HepG2 (cell line): Measurements from ENCODE around the gene TAL2. TPM values are rescaled to one million over a fixed set of nuclear protein-coding genes. Genes with fewer than 3 reads are reported as not detected.

Experiments
- ATAC-seq: fragments of 200-7000 bp; cut with Tn5 transposase; 3 replicates; pipeline ENCODE4 v1.9.1; 2020; ENCODE audit warnings: mild to moderate bottlenecking, moderate library complexity
- BruUV-seq: library from RNA; stranded (reverse); fragments of 400-500 nt; replicated peaks from 2 replicates; lab custom pipeline; 2021; lab: Mats Ljungman, UMichigan
- CTCF ChIA-PET: fragments of 300-600 bp; formaldehyde crosslinking; extraction: SDS; loops from one replicate; lab custom pipeline; 2021; ENCODE audit warnings: low total read pairs, inconsistent platforms, low intra/inter-chr PET ratio; lab: Yijun Ruan, JAX
- POLR2A ChIA-PET: fragments of 350-600 bp; sonication (Branson Sonifier 250); formaldehyde crosslinking; loops from one replicate; lab custom pipeline; 2020; ENCODE audit warnings: antibody characterized with exemption, inconsistent platforms; lab: Yijun Ruan, JAX
- DNase-seq: peaks from one replicate; pipeline ENCODE4 v3.0.0-alpha.2; 2015; ENCODE audit warnings: low spot score
- FAIRE-seq: peaks from 3 replicates; lab custom pipeline; 2011; peaks lifted over from hg19 to GRCh38; lab: Jason Lieb, UNC
- H2AFZ ChIP-seq: one replicate; pipeline ENCODE4 v1.6.1; 2011; ENCODE audit warnings: low read length, inconsistent platforms
- H3K27ac ChIP-seq: fragments of 300-600 bp; 3 replicates; pipeline ENCODE4 v1.8.0; 2011; ENCODE audit warnings: mixed run types, mild to moderate bottlenecking, mixed read lengths, low read length, inconsistent platforms; ENCODE audit not compliant: insufficient read depth; ENCODE audit errors: extremely low read length
- H3K27me3 ChIP-seq, 2 experiments: fragments of 200-600 bp in 1 of 2; 2 replicates in 1 of 2; 3 replicates in 1 of 2; pipeline versions ENCODE4 v1.6.0 to v1.8.0; 2011; ENCODE audit warnings: low read length in 2 of 2, mild to moderate bottlenecking in 2 of 2, moderate library complexity in 2 of 2, inconsistent platforms in 1 of 2; ENCODE audit not compliant: insufficient read depth in 2 of 2, control insufficient read depth in 1 of 2
- H3K36me3 ChIP-seq, 2 experiments: fragments of 200-600 bp in 1 of 2; replicated peaks in 1 of 2; 2 replicates in 1 of 2; 3 replicates in 1 of 2; pipeline versions ENCODE4 v1.5.1 to v1.8.0; 2011; ENCODE audit warnings: low read length in 2 of 2, inconsistent platforms in 1 of 2; ENCODE audit not compliant: insufficient read depth in 2 of 2, control insufficient read depth in 1 of 2
- H3K4me1 ChIP-seq: 2 replicates; pipeline ENCODE4 v1.5.1; 2012; ENCODE audit warnings: low read length, inconsistent platforms; ENCODE audit not compliant: insufficient read depth
- H3K4me2 ChIP-seq: 2 replicates; pipeline ENCODE4 v1.6.0; 2011; ENCODE audit warnings: low read depth, low read length, inconsistent platforms
- H3K4me3 ChIP-seq, 3 experiments: fragments of 200-600 bp in 1 of 3; sonication (generic), shearing (Covaris generic) in 1 of 3; replicated peaks in 1 of 3; 2 replicates each; pipeline ENCODE4 v1.5.1; 2011 to 2016; ENCODE audit warnings: low read length in 3 of 3, inconsistent platforms in 2 of 3, low read depth in 2 of 3, mild to moderate bottlenecking in 2 of 3, control low read depth in 1 of 3, mixed read lengths in 1 of 3; ENCODE audit not compliant: insufficient read depth in 1 of 3
- H3K79me2 ChIP-seq: one replicate; pipeline ENCODE4 v1.6.1; 2011; ENCODE audit warnings: low read length, inconsistent platforms; ENCODE audit not compliant: insufficient read depth
- H3K9ac ChIP-seq: 2 replicates; pipeline ENCODE4 v1.6.0; 2011; ENCODE audit warnings: mild to moderate bottlenecking, low read depth, low read length, inconsistent platforms; ENCODE audit not compliant: insufficient read depth
- H3K9me3 ChIP-seq: 2 replicates; pipeline ENCODE4 v1.5.1; 2012; ENCODE audit warnings: mild to moderate bottlenecking, low read length
- H4K20me1 ChIP-seq: 2 replicates; pipeline ENCODE4 v1.6.0; 2011; ENCODE audit warnings: inconsistent platforms, mild to moderate bottlenecking, low read length, moderate library complexity; ENCODE audit not compliant: insufficient read depth
- CC2D1A ChIP-seq: sonication (generic); formaldehyde crosslinking; IDR thresholded peaks from 2 replicates; pipeline ENCODE4 v1.8.1; 2023; ENCODE audit warnings: mild to moderate bottlenecking, missing genetic modification reagents
- ELF4 ChIP-seq: sonication (generic); formaldehyde crosslinking; IDR thresholded peaks from 2 replicates; pipeline ENCODE4 v1.5.0; 2020; ENCODE audit warnings: missing genetic modification reagents, mild to moderate bottlenecking, moderate library complexity, borderline replicate concordance
- GABPA ChIP-seq, 2 experiments: IDR thresholded peaks; 2 replicates each; pipeline ENCODE4 v1.6.1; 2011 to 2016; ENCODE audit warnings: low read depth in 2 of 2, low read length in 1 of 2, missing biosample characterization in 1 of 2, missing genetic modification characterization in 1 of 2
- HNRNPLL ChIP-seq: fragments of 200-400 bp; formaldehyde crosslinking; IDR thresholded peaks from 2 replicates; pipeline ENCODE4 v1.6.1; 2017; ENCODE audit warnings: mild to moderate bottlenecking, low read depth, low read length; ENCODE audit not compliant: poor library complexity, severe bottlenecking
- KDM3A ChIP-seq: IDR thresholded peaks from 2 replicates; pipeline ENCODE4 v1.6.1; 2018; ENCODE audit warnings: low read depth, missing compliant biosample characterization
- MAFF ChIP-seq: IDR thresholded peaks from 2 replicates; pipeline ENCODE4 v1.6.1; 2011; ENCODE audit warnings: low read depth, low read length, improper control_type of control experiment
- MAFG ChIP-seq: sonication (generic); formaldehyde crosslinking; IDR thresholded peaks from 2 replicates; pipeline ENCODE4 v1.5.1; 2020; ENCODE audit warnings: mild to moderate bottlenecking, missing genetic modification reagents
- MAFK ChIP-seq, 2 experiments: IDR thresholded peaks in 1 of 2; conservative IDR thresholded peaks in 1 of 2; 2 replicates each; pipeline ENCODE4 v1.6.1; 2011; ENCODE audit warnings: improper control_type of control experiment in 2 of 2, low read length in 2 of 2
- RBFOX2 ChIP-seq: fragments of 200-400 bp; formaldehyde crosslinking; IDR thresholded peaks from 2 replicates; pipeline ENCODE4 v1.6.1; 2017; ENCODE audit warnings: low read depth, mild to moderate bottlenecking, low read length
- RNF2 ChIP-seq: fragments of 450-650 bp; conservative IDR thresholded peaks from 2 replicates; pipeline ENCODE4 v1.6.1; 2016; ENCODE audit warnings: low read depth
- SRSF9 ChIP-seq: fragments of 200-400 bp; formaldehyde crosslinking; IDR thresholded peaks from 2 replicates; pipeline ENCODE4 v1.6.1; 2018; ENCODE audit warnings: borderline replicate concordance, mild to moderate bottlenecking, low read depth, low read length; ENCODE audit not compliant: insufficient read depth, poor library complexity, severe bottlenecking
- ZNF124 ChIP-seq: sonication (generic); formaldehyde crosslinking; IDR thresholded peaks from 2 replicates; pipeline ENCODE4 v1.4.0; 2020; ENCODE audit warnings: missing genetic modification reagents
- WGBS: methylation state at CpG from one replicate; pipeline ENCODE4 v1.1.6; 2017; ENCODE audit warnings: low lambda C conversion rate; 5-methylcytosine and 5-hydroxymethylcytosine counted together
- in situ Hi-C: cut with HindIII; loops from 2 replicates; pipeline ENCODE4 v1.10.0; 2017; ENCODE audit warnings: low pct_unique_long_range_greater_than_20kb; ENCODE audit not compliant: extremely low pct_ligation_motif_present
- intact Hi-C: fragments of 100-400 bp; cut with micrococcal nuclease; formaldehyde crosslinking; loops from one replicate; pipeline ENCODE4 v1.10.0; 2022; ENCODE audit not compliant: unreplicated experiment
- polyA plus RNA-seq, 8 experiments: library from polyadenylated mRNA; depleted of rRNA in 3 of 8; stranded (reverse) in 7 of 8; unstranded in 1 of 8; fragments of >200 nt; fragmentation: Illumina TruSeq in 4 of 8; extraction: Trizol in 4 of 8; gene quantifications; 2 replicates each; pipeline versions ENCODE4 v1.2.1 to v1.2.3, GENCODE V29; 2011 to 2016; ENCODE audit warnings: low read depth in 4 of 8, missing spikeins in 1 of 8, mixed read lengths in 1 of 8; ENCODE audit not compliant: insufficient read depth in 1 of 8
- total RNA-seq, 5 experiments: library from RNA; depleted of rRNA; stranded (reverse); fragments of >200 nt; fragmentation: Illumina TruSeq; extraction: Trizol; gene quantifications; 2 replicates each; pipeline ENCODE4 v1.2.3, GENCODE V29; 2016; ENCODE audit warnings: low read depth in 1 of 5
- TF ChIP-seq, protein P1 (sequence below): sonication (generic); formaldehyde crosslinking; IDR thresholded peaks from 2 replicates; pipeline ENCODE4 v1.4.0; 2020; ENCODE audit warnings: mild to moderate bottlenecking, missing genetic modification reagents, borderline replicate concordance
- TF ChIP-seq, protein P2 (sequence below): sonication (generic); formaldehyde crosslinking; IDR thresholded peaks from 2 replicates; pipeline ENCODE4 v1.5.0; 2020; ENCODE audit warnings: mild to moderate bottlenecking, missing genetic modification reagents
- TF ChIP-seq, protein P3 (sequence below): sonication (generic); formaldehyde crosslinking; IDR thresholded peaks from 2 replicates; pipeline ENCODE4 v1.4.0; 2020; ENCODE audit warnings: missing genetic modification reagents, borderline replicate concordance
- TF ChIP-seq, protein P4 (sequence below), 2 experiments: sonication (generic) in 1 of 2; formaldehyde crosslinking in 1 of 2; IDR thresholded peaks; 2 replicates each; pipeline versions ENCODE4 v1.4.0 to v1.6.1; 2018 to 2020; ENCODE audit warnings: missing genetic modification reagents in 2 of 2, borderline replicate concordance in 1 of 2, low read depth in 1 of 2, mild to moderate bottlenecking in 1 of 2, missing biosample characterization in 1 of 2

Gene TAL2
- total and polyA plus RNA-seq, 2 of the 13 experiments (the other 11 are each of a cell fraction or from before 2014, with no cell fraction given): 0.22 TPM; not detected in 1

DNA sequence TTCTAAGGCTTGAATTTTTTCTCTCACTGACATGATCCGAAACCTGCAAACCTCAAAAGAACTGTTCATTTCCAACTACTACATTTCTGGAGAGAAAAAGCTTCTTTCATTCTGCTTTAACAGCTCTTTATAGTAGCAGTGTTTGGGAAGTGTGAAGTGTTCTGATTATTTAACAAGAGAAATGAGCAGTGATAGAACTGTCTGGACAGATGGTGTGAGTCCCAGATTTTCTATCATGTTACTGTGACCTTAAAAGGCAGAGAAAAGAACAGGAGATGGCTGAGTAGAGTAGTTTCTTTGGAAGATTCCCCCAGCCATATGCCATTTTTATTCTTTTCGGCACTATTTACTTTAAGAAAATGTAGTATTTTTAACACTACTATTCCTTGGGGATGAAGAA lies 41.3 kb upstream of the TAL2 start (continued):
- TF ChIP-seq, protein P1, sequence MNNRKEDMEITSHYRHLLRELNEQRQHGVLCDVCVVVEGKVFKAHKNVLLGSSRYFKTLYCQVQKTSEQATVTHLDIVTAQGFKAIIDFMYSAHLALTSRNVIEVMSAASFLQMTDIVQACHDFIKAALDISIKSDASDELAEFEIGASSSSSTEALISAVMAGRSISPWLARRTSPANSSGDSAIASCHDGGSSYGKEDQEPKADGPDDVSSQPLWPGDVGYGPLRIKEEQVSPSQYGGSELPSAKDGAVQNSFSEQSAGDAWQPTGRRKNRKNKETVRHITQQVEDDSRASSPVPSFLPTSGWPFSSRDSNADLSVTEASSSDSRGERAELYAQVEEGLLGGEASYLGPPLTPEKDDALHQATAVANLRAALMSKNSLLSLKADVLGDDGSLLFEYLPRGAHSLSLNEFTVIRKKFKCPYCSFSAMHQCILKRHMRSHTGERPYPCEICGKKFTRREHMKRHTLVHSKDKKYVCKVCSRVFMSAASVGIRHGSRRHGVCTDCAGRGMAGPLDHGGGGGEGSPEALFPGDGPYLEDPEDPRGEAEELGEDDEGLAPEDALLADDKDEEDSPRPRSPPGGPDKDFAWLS (CRISPR knock-in tag): no peak
- TF ChIP-seq, protein P2, sequence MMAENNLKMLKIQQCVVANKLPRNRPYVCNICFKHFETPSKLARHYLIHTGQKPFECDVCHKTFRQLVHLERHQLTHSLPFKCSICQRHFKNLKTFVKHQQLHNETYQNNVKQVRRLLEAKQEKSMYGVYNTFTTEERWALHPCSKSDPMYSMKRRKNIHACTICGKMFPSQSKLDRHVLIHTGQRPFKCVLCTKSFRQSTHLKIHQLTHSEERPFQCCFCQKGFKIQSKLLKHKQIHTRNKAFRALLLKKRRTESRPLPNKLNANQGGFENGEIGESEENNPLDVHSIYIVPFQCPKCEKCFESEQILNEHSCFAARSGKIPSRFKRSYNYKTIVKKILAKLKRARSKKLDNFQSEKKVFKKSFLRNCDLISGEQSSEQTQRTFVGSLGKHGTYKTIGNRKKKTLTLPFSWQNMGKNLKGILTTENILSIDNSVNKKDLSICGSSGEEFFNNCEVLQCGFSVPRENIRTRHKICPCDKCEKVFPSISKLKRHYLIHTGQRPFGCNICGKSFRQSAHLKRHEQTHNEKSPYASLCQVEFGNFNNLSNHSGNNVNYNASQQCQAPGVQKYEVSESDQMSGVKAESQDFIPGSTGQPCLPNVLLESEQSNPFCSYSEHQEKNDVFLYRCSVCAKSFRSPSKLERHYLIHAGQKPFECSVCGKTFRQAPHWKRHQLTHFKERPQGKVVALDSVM (CRISPR knock-in tag): no peak
- no peak for TF ChIP-seq KDM3A
- no peak for TF ChIP-seq HNRNPLL
- TF ChIP-seq ZNF124 (CRISPR knock-in tag): no peak
- TF ChIP-seq, all 625 proteins: peak for 0

DNA sequence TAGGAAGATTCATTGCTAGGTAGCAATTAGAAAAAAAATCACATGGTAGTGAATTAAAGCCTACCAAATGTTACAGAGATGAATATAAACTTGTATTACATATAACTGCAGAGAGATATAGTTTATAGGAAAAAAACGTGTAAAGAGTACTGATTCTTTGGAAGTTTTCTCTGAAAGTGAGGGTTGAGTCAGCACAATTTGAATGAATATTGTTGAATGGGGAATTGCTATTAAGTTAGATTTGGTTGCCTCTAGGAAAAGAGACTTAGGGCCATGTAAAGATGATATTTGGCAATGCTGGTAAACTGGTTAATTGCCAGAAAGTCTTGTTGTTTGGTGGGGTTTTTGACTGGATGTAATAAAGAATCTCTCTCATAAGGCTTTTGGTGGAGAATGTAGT lies 37.2 kb upstream of the TAL2 start:
- in situ Hi-C loops (no loop called here), intact Hi-C loops (no loop called here)
- Histone ChIP-seq H3K4me3 (no peak overlapping the region), H3K79me2 (no peaks in the 10 kb centered on the region), H3K36me3 (no peaks in the 10 kb centered on the region), H3K27ac (no peak overlapping the region), H3K27me3 (no peaks in the 10 kb centered on the region), H3K4me1 (no peaks in the 10 kb centered on the region), H3K9me3 (no peaks in the 10 kb centered on the region), H3K4me2 (no peak overlapping the region), H4K20me1 (no peaks in the 10 kb centered on the region), H3K9ac (no peak overlapping the region), H2AFZ (no peak overlapping the region)
- ATAC-seq: no peak
- TF ChIP-seq, protein P3, sequence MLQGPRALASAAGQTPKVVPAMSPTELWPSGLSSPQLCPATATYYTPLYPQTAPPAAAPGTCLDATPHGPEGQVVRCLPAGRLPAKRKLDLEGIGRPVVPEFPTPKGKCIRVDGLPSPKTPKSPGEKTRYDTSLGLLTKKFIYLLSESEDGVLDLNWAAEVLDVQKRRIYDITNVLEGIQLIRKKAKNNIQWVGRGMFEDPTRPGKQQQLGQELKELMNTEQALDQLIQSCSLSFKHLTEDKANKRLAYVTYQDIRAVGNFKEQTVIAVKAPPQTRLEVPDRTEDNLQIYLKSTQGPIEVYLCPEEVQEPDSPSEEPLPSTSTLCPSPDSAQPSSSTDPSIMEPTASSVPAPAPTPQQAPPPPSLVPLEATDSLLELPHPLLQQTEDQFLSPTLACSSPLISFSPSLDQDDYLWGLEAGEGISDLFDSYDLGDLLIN (CRISPR knock-in tag): no peak
- TF ChIP-seq SRSF9: no peak
- no peak for TF ChIP-seq RBFOX2
- TF ChIP-seq MAFK (conservative IDR thresholded peaks at IDR 0.05 in 1 of 2, IDR thresholded peaks at IDR 0.05 in 1 of 2; ENCODE audit: low read length in 2 of 2): peak in 1 of 2 experiments; percentile 50; a peak in 2 of 4 replicates
- no peak for TF ChIP-seq ELF4 (CRISPR knock-in tag)
- TF ChIP-seq CC2D1A (CRISPR knock-in tag): no peak
- TF ChIP-seq MAFF: peak; percentile 2; the same call in 1 of the 2 replicates
- TF ChIP-seq MAFG (CRISPR knock-in tag): no peak
- TF ChIP-seq, protein P4, sequence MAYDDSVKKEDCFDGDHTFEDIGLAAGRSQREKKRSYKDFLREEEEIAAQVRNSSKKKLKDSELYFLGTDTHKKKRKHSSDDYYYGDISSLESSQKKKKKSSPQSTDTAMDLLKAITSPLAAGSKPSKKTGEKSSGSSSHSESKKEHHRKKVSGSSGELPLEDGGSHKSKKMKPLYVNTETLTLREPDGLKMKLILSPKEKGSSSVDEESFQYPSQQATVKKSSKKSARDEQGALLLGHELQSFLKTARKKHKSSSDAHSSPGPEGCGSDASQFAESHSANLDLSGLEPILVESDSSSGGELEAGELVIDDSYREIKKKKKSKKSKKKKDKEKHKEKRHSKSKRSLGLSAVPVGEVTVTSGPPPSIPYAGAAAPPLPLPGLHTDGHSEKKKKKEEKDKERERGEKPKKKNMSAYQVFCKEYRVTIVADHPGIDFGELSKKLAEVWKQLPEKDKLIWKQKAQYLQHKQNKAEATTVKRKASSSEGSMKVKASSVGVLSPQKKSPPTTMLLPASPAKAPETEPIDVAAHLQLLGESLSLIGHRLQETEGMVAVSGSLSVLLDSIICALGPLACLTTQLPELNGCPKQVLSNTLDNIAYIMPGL (CRISPR knock-in tag; IDR thresholded peaks at IDR 0.05; ENCODE audit: borderline replicate concordance in 1 of 2, low read depth in 1 of 2): no peak
- TF ChIP-seq RNF2: no peak
- TF ChIP-seq GABPA (IDR thresholded peaks at IDR 0.05; ENCODE audit: low read depth, low read length): no peak
- no peak for TF ChIP-seq GABPA (CRISPR knock-in tag; IDR thresholded peaks at IDR 0.05; ENCODE audit: low read depth)
- FAIRE-seq: no peak
- BruUV-seq: no TSS peak
- ChIA-PET POLR2A (no interaction called here), CTCF (no interaction called here)
- no peak for DNase-seq
- 50% methylated on average over 1 of the region's 1 CpG for WGBS
